Spleen (tissue), 11 donors: ENCODE measurements around the gene ETV6. TPM values are rescaled to one million over a fixed set of nuclear protein-coding genes. Genes with fewer than 3 reads are reported as not detected.
A peak's percentile ranks its signal among the peaks of the same experiment; 100 is the strongest.

ENCODE experiments used
- DNase-seq: peaks from one replicate; pipeline ENCODE4 v3.0.0-alpha.2; 2020
- H3K27ac ChIP-seq, 8 donors: fragments of 200-600 bp; sonication (generic) in 7 of 8; 1 replicate in 4 of 8; 2 replicates in 4 of 8; pipeline versions ENCODE4 v1.5.0 to v1.8.0; 2016 to 2021; ENCODE audit warnings: inconsistent platforms in 4 of 8, mild to moderate bottlenecking in 4 of 8, moderate library complexity in 1 of 8
- H3K27me3 ChIP-seq, 7 donors: fragments of 200-600 bp; sonication (generic) in 6 of 7; replicated peaks in 1 of 7; 1 replicate in 4 of 7; 2 replicates in 3 of 7; pipeline versions ENCODE4 v1.5.0 to v1.8.0; 2016 to 2021; ENCODE audit warnings: inconsistent platforms in 3 of 7, mild to moderate bottlenecking in 1 of 7
- H3K36me3 ChIP-seq, 6 donors: fragments of 200-600 bp; sonication (generic) in 5 of 6; 1 replicate in 4 of 6; 2 replicates in 2 of 6; pipeline versions ENCODE4 v1.5.0 to v1.8.0; 2016 to 2021; ENCODE audit warnings: inconsistent platforms in 2 of 6
- H3K4me1 ChIP-seq, 6 donors: fragments of 200-600 bp; sonication (generic) in 5 of 6; 1 replicate in 3 of 6; 2 replicates in 3 of 6; pipeline versions ENCODE4 v1.5.0 to v1.8.0; 2016 to 2021; ENCODE audit warnings: inconsistent platforms in 3 of 6
- H3K4me3 ChIP-seq, 8 donors: fragments of 200-600 bp; sonication (generic) in 7 of 8; 1 replicate in 4 of 8; 2 replicates in 4 of 8; pipeline versions ENCODE4 v1.5.0 to v1.8.0; 2016 to 2021; ENCODE audit warnings: inconsistent platforms in 4 of 8, mild to moderate bottlenecking in 4 of 8, moderate library complexity in 2 of 8
- H3K9me3 ChIP-seq, 8 donors: fragments of 200-600 bp; sonication (generic) in 7 of 8; 1 replicate in 4 of 8; 2 replicates in 4 of 8; pipeline versions ENCODE4 v1.5.0 to v1.8.0; 2016 to 2021; ENCODE audit warnings: inconsistent platforms in 4 of 8
- CTCF ChIP-seq, 11 experiments: fragments of 200-600 bp in 7 of 11; fragments of 450-650 bp in 4 of 11; sonication (generic) in 4 of 11; IDR thresholded peaks in 8 of 11; conservative IDR thresholded peaks in 3 of 11; 1 replicate in 7 of 11; 2 replicates in 4 of 11; pipeline versions ENCODE4 v1.4.0 to v1.8.0; 2016 to 2021; ENCODE audit warnings: antibody characterized with exemption in 11 of 11, inconsistent platforms in 4 of 11, mild to moderate bottlenecking in 1 of 11
- POLR2A ChIP-seq, 3 donors: fragments of 450-650 bp; IDR thresholded peaks; one replicate each; pipeline ENCODE4 v1.5.1; 2017; ENCODE audit warnings: antibody characterized with exemption in 3 of 3, mild to moderate bottlenecking in 1 of 3
- POLR2AphosphoS5 ChIP-seq, 3 donors: sonication (generic); formaldehyde crosslinking; IDR thresholded peaks; one replicate each; pipeline ENCODE4 v1.5.1; 2017; ENCODE audit warnings: antibody characterized with exemption in 3 of 3
- WGBS, 5 donors: extraction: QIAGEN DNeasy Blood & Tissue Kit in 3 of 5; methylation state at CpG; one replicate each; pipeline versions ENCODE4 v1.1.5 to v1.1.7; 2013 to 2018; 5-methylcytosine and 5-hydroxymethylcytosine counted together
- intact Hi-C: fragments of 100-400 bp; cut with DNase I; formaldehyde crosslinking; loops from one replicate; pipeline ENCODE4 v1.15.0; 2023; ENCODE audit warnings: low total_unique reads
- polyA plus RNA-seq, 3 donors: library from polyadenylated mRNA; stranded (reverse); fragments of 200-250 nt; gene quantifications; one replicate each; pipeline ENCODE4 v1.2.1, GENCODE V29; 2013
- total RNA-seq, 7 donors: library from RNA; depleted of rRNA in 3 of 7; stranded (reverse); fragments of >200 nt in 3 of 7; fragmentation: NEBNext Ultra II Directional in 4 of 7; extraction: Animal tissue kit (Norgen Biotek cat#: 25700) in 4 of 7; gene quantifications; one replicate each; pipeline versions ENCODE4 v1.1.0 to v1.2.1, GENCODE V29; 2016 to 2021
- donor health status: healthy with polysubstance abuse.
- donor health status: DM: no; HTN: no; CAD: no; lungs with moderate emphysema.
- donor health status: DM: no; HTN: no; CAD: no.
- donor health status: Bipolar disorder and iron deficiency.
- donor health status: healthy.
- donor health status: DM: no; HTN: no; CAD: no.
- donor health status: DM: yes; HTN: yes; CAD: no.

ETV6 gene
- total and polyA plus RNA-seq, 10 donors = 7.2 to 116 (median 57.8) TPM

GRCh38 chr12:11753150-11753499 is 103.7 kb downstream of the ETV6 start:
- no peaks in the 10 kb centered on the region for H3K9me3 ChIP-seq
- no peak overlapping the region for H3K4me3 ChIP-seq
- TF ChIP-seq POLR2AphosphoS5 (IDR thresholded peaks at IDR 0.05) = peak in 2 of 3 donors; percentile 33 to 58
- no peak for TF ChIP-seq CTCF (IDR thresholded peaks at IDR 0.05 in 8 of 11, conservative IDR thresholded peaks at IDR 0.05 in 3 of 11)
- H3K27ac ChIP-seq = peak overlapping the region in 5 of 8 donors; percentile 39 to 89 (median 82)
- H3K36me3 ChIP-seq = peaks cover 0 to 58% (median 16%) of the 10 kb centered on the region in 6 donors
- no peak for DNase-seq
- H3K27me3 ChIP-seq = no peaks in the 10 kb centered on the region
- intact Hi-C loops = no loop called here
- peaks cover 27 to 98% (median 67%) of the 10 kb centered on the region in 6 donors for H3K4me1 ChIP-seq
- 29 to 56% (median 40%) methylated on average over 2 of the region's 2 CpGs for WGBS, 5 donors

GRCh38 chr12:11753826-11754225 is 104.4 kb downstream of the ETV6 start:
- Histone ChIP-seq H3K9me3 (no peaks in the 10 kb centered on the region), H3K36me3 (peaks cover 0 to 58% (median 16%) of the 10 kb centered on the region in 6 donors), H3K27me3 (no peaks in the 10 kb centered on the region), H3K27ac (peak overlapping the region in 5 of 8 donors; percentile 39 to 89 (median 82)), H3K4me3 (no peak overlapping the region), H3K4me1 (peaks cover 27 to 98% (median 67%) of the 10 kb centered on the region in 6 donors)
- 87 to 95% (median 89%) methylated on average over 5 of the region's 5 CpGs for WGBS, 5 donors
- intact Hi-C loops = no loop called here
- TF ChIP-seq POLR2AphosphoS5 (IDR thresholded peaks at IDR 0.05) (no peak), POLR2A (IDR thresholded peaks at IDR 0.05) (no peak), CTCF (IDR thresholded peaks at IDR 0.05 in 8 of 11, conservative IDR thresholded peaks at IDR 0.05 in 3 of 11) (no peak)
- no peak for DNase-seq

- Histone ChIP-seq H3K4me3 (no peak overlapping the region), H3K9me3 (no peaks in the 10 kb centered on the region), H3K4me1 (peaks cover 31 to 98% (median 68%) of the 10 kb centered on the region in 6 donors), H3K27ac (peak overlapping the region in 4 of 8 donors; percentile 7 to 89 (median 50)), H3K27me3 (no peaks in the 10 kb centered on the region), H3K36me3 (peaks cover 0 to 58% (median 16%) of the 10 kb centered on the region in 6 donors)
- intact Hi-C loops = no loop called here
- TF ChIP-seq CTCF (IDR thresholded peaks at IDR 0.05 in 8 of 11, conservative IDR thresholded peaks at IDR 0.05 in 3 of 11) (no peak), POLR2A (IDR thresholded peaks at IDR 0.05) (no peak)
- DNase-seq = no peak
- 65 to 80% (median 70%) methylated on average over 4 of the region's 4 CpGs for WGBS, 5 donors
Observed at GRCh38 chr12:11754256-11754655, 104.8 kb downstream of the ETV6 start.

GRCh38 chr12:11755302-11755930 is 105.9 kb downstream of the ETV6 start:
- peak overlapping the region in 5 of 8 donors; percentile 12 to 89 (median 55) for H3K27ac ChIP-seq
- H3K4me3 ChIP-seq = no peak overlapping the region
- peaks cover 0 to 58% (median 16%) of the 10 kb centered on the region in 6 donors for H3K36me3 ChIP-seq
- DNase-seq = no peak
- H3K4me1 ChIP-seq = peaks cover 28 to 93% (median 60%) of the 10 kb centered on the region in 6 donors
- H3K9me3 ChIP-seq = no peaks in the 10 kb centered on the region
- 69 to 83% (median 69%) methylated on average over 5 of the region's 5 CpGs for WGBS, 5 donors
- intact Hi-C loops = no loop called here
- H3K27me3 ChIP-seq = no peaks in the 10 kb centered on the region
- TF ChIP-seq POLR2A (IDR thresholded peaks at IDR 0.05) = no peak
- TF ChIP-seq POLR2AphosphoS5 (IDR thresholded peaks at IDR 0.05) = no peak
- no peak for TF ChIP-seq CTCF (IDR thresholded peaks at IDR 0.05 in 8 of 11, conservative IDR thresholded peaks at IDR 0.05 in 3 of 11)
